A549 (cell line): ENCODE data around the gene C10orf90. TPM values are rescaled to one million over a fixed set of nuclear protein-coding genes. Genes with fewer than 3 reads are reported as not detected.

Experiments used
- ATAC-seq, 2 experiments: fragments of 200-7000 bp in 1 of 2; fragments of >200 bp in 1 of 2; cut with Nextera tagmentation in 1 of 2; cut with Tn5 transposase in 1 of 2; 3 replicates each; pipeline versions ENCODE4 v1.8.0 to v1.9.1; 2018 to 2020; ENCODE audit warnings: mild to moderate bottlenecking in 1 of 2, moderate library complexity in 1 of 2
- CTCF ChIA-PET: fragments of 300-600 bp; sonication (Branson Sonifier 250); formaldehyde crosslinking; extraction: SDS; loops from one replicate; lab custom pipeline; 2021; ENCODE audit warnings: antibody characterized with exemption, inconsistent platforms; lab: Yijun Ruan, JAX
- POLR2A ChIA-PET: fragments of 350-600 bp; formaldehyde crosslinking; extraction: SDS; loops from one replicate; lab custom pipeline; 2021; ENCODE audit warnings: antibody characterized with exemption, inconsistent platforms; lab: Yijun Ruan, JAX
- DNase-seq, 2 experiments: peaks; one replicate each; pipeline versions ENCODE4 v3.0.0 to v3.0.0-alpha.2; 2011 to 2016; ENCODE audit warnings: low read depth in 1 of 2, low spot score in 1 of 2
- FAIRE-seq: peaks from 2 replicates; lab custom pipeline; 2011; peaks lifted over from hg19 to GRCh38; lab: Jason Lieb, UNC
- H3K27ac ChIP-seq, 2 experiments: fragments of >200 bp; sonication (Bioruptor Twin); formaldehyde crosslinking; 3 replicates each; pipeline ENCODE4 v1.5.1; 2016 to 2017
- H3K4me1 ChIP-seq: fragments of >200 bp; sonication (Bioruptor Twin); formaldehyde crosslinking; 3 replicates; pipeline ENCODE4 v1.6.1; 2016
- H3K4me2 ChIP-seq: fragments of >200 bp; sonication (Bioruptor Twin); formaldehyde crosslinking; 3 replicates; pipeline ENCODE4 v1.6.1; 2016
- H3K4me3 ChIP-seq: fragments of >200 bp; sonication (Bioruptor Twin); formaldehyde crosslinking; 3 replicates; pipeline ENCODE4 v1.5.1; 2016
- H3K9me3 ChIP-seq: fragments of >200 bp; sonication (Bioruptor Twin); formaldehyde crosslinking; 3 replicates; pipeline ENCODE4 v1.6.1; 2016
- CBX2 ChIP-seq: fragments of 200-600 bp; sonication (generic); IDR thresholded peaks from 2 replicates; pipeline ENCODE4 v1.6.1; 2016; ENCODE audit warnings: low read depth, mild to moderate bottlenecking, borderline replicate concordance
- CBX8 ChIP-seq: fragments of 200-600 bp; sonication (generic); IDR thresholded peaks from 2 replicates; pipeline ENCODE4 v1.6.1; 2016
- CEBPB ChIP-seq, 2 experiments: fragments of >200 bp in 1 of 2; sonication (Bioruptor Twin) in 1 of 2; formaldehyde crosslinking in 1 of 2; IDR thresholded peaks; 2 replicates each; pipeline ENCODE4 v1.6.1; 2012 to 2016
- CHD2 ChIP-seq: fragments of 150-350 bp; IDR thresholded peaks from 2 replicates; pipeline ENCODE4 v1.6.1; 2014; ENCODE audit warnings: low read length; ENCODE audit not compliant: partially characterized antibody
- EHMT2 ChIP-seq: fragments of 200-600 bp; sonication (generic); IDR thresholded peaks from 2 replicates; pipeline ENCODE4 v1.6.1; 2016; ENCODE audit warnings: antibody characterized with exemption, low read depth, mild to moderate bottlenecking, moderate library complexity
- FOSL2 ChIP-seq, 2 experiments: fragments of 450-650 bp in 1 of 2; fragments of >200 bp in 1 of 2; sonication (Bioruptor Twin) in 1 of 2; formaldehyde crosslinking; IDR thresholded peaks; 2 replicates each; pipeline versions ENCODE4 v1.5.0 to v1.6.1; 2016 to 2020; ENCODE audit warnings: mild to moderate bottlenecking in 1 of 2, moderate library complexity in 1 of 2
- HEYL ChIP-seq: fragments of 250-450 bp; sonication (Bioruptor Pico); IDR thresholded peaks from 2 replicates; pipeline ENCODE4 v1.8.0; 2021; ENCODE audit warnings: mild to moderate bottlenecking, moderate library complexity
- HOXB13 ChIP-seq: fragments of 250-450 bp; sonication (Bioruptor Pico); IDR thresholded peaks from 2 replicates; pipeline ENCODE4 v1.5.0; 2020; ENCODE audit warnings: low read depth, mild to moderate bottlenecking, moderate library complexity
- KDM1A ChIP-seq: fragments of 200-600 bp; sonication (generic); IDR thresholded peaks from 2 replicates; pipeline ENCODE4 v1.6.1; 2016; ENCODE audit warnings: low read depth, mild to moderate bottlenecking
- MAFK ChIP-seq: fragments of 450-650 bp; IDR thresholded peaks from 2 replicates; pipeline ENCODE4 v1.6.1; 2014; ENCODE audit not compliant: partially characterized antibody
- NR3C1 ChIP-seq: fragments of >200 bp; sonication (Bioruptor Twin); formaldehyde crosslinking; IDR thresholded peaks from 3 replicates; pipeline ENCODE4 v1.6.1; 2017
- PHF8 ChIP-seq: fragments of 200-600 bp; sonication (generic); IDR thresholded peaks from 2 replicates; pipeline ENCODE4 v1.6.1; 2016; ENCODE audit warnings: low read depth, mild to moderate bottlenecking, antibody characterized with exemption, moderate library complexity, borderline replicate concordance
- POLR2AphosphoS2 ChIP-seq: conservative IDR thresholded peaks from 2 replicates; pipeline ENCODE4 v1.6.1; 2012; ENCODE audit warnings: low read length, improper control_type of control experiment, inconsistent platforms
- RAD21 ChIP-seq, 2 experiments: fragments of >200 bp in 1 of 2; sonication (Bioruptor Twin) in 1 of 2; formaldehyde crosslinking in 1 of 2; IDR thresholded peaks in 1 of 2; conservative IDR thresholded peaks in 1 of 2; 2 replicates in 1 of 2; 3 replicates in 1 of 2; pipeline ENCODE4 v1.6.1; 2012 to 2018; ENCODE audit warnings: inconsistent platforms in 1 of 2
- RARB ChIP-seq: fragments of 250-450 bp; sonication (Bioruptor Pico); IDR thresholded peaks from 2 replicates; pipeline ENCODE4 v1.8.0; 2021; ENCODE audit warnings: mild to moderate bottlenecking, moderate library complexity
- RCOR1 ChIP-seq: fragments of 150-350 bp; IDR thresholded peaks from 2 replicates; pipeline ENCODE4 v1.6.1; 2014; ENCODE audit warnings: antibody characterized with exemption, low read length, low read depth
- RFX5 ChIP-seq: fragments of 450-650 bp; IDR thresholded peaks from 2 replicates; pipeline ENCODE4 v1.7.1; 2014; ENCODE audit warnings: antibody characterized with exemption, mild to moderate bottlenecking, moderate library complexity
- RNF2 ChIP-seq: fragments of 200-600 bp; sonication (generic); IDR thresholded peaks from 2 replicates; pipeline ENCODE4 v1.6.1; 2016; ENCODE audit warnings: low read depth, mild to moderate bottlenecking, antibody characterized with exemption, moderate library complexity, borderline replicate concordance
- SMC3 ChIP-seq: fragments of >200 bp; sonication (Bioruptor Twin); formaldehyde crosslinking; IDR thresholded peaks from 3 replicates; pipeline ENCODE4 v1.6.1; 2018; ENCODE audit warnings: inconsistent platforms
- WGBS: methylation state at CpG from one replicate; pipeline ENCODE4 v1.1.6; 2017; ENCODE audit errors: missing lambda C conversion rate; 5-methylcytosine and 5-hydroxymethylcytosine counted together
- polyA plus RNA-seq, 4 experiments: library from polyadenylated mRNA; depleted of rRNA in 3 of 4; stranded (reverse); fragments of >200 nt; fragmentation: RNase III in 1 of 4; extraction: RNeasy Plus Mini Kit Qiagen cat#74134 plus additional on column Dnase treatment in 1 of 4; gene quantifications; 2 replicates in 3 of 4; 3 replicates in 1 of 4; pipeline ENCODE4 v1.2.3, GENCODE V29; 2011 to 2017
- TF ChIP-seq, protein P1 (sequence below): fragments of >200 bp; sonication (Bioruptor Twin); formaldehyde crosslinking; IDR thresholded peaks from 3 replicates; pipeline ENCODE4 v1.6.1; 2016
- TF ChIP-seq, protein P2 (sequence below): IDR thresholded peaks from 2 replicates; pipeline ENCODE4 v1.6.1; 2012
- TF ChIP-seq, protein P3 (sequence below): fragments of >200 bp; sonication (Bioruptor Twin); formaldehyde crosslinking; IDR thresholded peaks from 3 replicates; pipeline ENCODE4 v1.5.1; 2016

The C10orf90 gene
- polyA plus RNA-seq, 2 of the 4 experiments (the other 2 are of a cell fraction), result 0.70 to 2.0 TPM

DNA sequence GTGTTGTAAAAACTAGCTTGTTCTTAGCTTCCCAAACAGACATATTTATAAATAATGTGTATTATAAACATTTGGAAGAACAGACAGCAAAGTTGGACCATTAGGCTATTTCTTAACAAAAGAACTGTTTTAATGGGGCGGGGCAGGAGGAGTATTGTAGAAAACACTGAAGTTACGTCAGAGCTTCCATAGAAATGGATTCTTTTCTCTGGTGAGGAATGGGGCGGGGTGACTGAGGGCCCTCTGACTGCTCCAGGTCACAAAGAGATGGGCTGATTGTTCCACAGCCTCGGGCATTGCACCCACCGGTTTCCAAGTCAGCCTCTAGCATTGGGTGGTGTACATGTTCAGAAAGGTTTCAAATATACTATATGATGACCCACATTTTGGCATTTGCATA lies 245.5 kb downstream of the C10orf90 start (continued):
- TF ChIP-seq, protein P1, sequence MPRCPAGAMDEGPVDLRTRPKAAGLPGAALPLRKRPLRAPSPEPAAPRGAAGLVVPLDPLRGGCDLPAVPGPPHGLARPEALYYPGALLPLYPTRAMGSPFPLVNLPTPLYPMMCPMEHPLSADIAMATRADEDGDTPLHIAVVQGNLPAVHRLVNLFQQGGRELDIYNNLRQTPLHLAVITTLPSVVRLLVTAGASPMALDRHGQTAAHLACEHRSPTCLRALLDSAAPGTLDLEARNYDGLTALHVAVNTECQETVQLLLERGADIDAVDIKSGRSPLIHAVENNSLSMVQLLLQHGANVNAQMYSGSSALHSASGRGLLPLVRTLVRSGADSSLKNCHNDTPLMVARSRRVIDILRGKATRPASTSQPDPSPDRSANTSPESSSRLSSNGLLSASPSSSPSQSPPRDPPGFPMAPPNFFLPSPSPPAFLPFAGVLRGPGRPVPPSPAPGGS, result no peak
- TF ChIP-seq PHF8, result no peak
- TF ChIP-seq, all 56 proteins: peak for 0

DNA sequence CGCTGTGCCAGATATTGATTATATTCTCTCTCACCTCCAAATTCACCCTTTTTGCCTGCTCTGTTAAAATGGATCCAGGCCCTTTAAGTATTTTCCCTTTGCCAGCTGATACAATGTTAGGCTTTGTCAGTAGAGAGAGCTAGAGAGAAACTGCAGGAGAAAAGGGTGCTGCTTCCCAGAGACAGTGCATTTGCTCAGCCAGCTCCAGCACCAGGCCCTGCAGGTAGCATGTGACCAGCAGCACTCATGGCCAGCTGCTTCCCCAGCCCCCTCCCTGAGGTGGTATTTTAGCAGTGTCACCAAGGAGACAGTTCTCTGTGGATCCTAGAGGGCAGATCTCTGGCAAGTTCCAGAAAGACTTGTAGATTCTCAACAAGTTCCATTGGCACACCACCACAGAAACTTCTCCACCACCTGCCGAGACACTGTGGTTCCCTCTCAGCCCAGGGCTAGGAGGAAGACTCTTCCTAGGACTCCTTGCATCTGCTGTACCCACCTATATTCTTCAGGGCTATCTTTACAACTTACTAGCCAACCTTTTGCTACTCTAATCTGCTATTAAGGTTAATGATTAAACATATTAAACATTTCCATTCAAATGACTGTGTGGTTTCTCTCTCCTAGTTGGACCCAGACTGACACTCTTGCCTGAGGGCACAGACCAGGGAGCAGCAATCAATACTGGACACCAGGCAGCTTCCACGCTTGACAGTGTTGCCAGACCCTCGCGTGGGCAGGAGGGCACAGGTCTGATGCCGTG lies 246.6 kb downstream of the C10orf90 start:
- TF ChIP-seq CBX8 (no peak), HOXB13 (no peak), RARB (no peak), CEBPB (IDR thresholded peaks at IDR 0.05) (no peak)
- TF ChIP-seq, protein P2, sequence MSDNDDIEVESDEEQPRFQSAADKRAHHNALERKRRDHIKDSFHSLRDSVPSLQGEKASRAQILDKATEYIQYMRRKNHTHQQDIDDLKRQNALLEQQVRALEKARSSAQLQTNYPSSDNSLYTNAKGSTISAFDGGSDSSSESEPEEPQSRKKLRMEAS, result no peak
- H3K27ac ChIP-seq, result peak overlapping the region in 1 of 2 experiments; percentile 12; a peak in 1 of 6 replicates
- no peak overlapping the region for H3K4me3 ChIP-seq
- no peak overlapping the region for H3K4me2 ChIP-seq
- peaks cover 22% of the 10 kb centered on the region for H3K9me3 ChIP-seq
- FAIRE-seq (no peak), DNase-seq (no peak), ATAC-seq (no peak)
- POLR2A ChIA-PET, result no interaction called here
- WGBS, result 65% methylated on average over 6 of the region's 6 CpGs
- H3K4me1 ChIP-seq, result peaks cover 16% of the 10 kb centered on the region; the same call in 2 of the 3 replicates
- CTCF ChIA-PET, result no interaction called here

GRCh38 chr10:126422567-126422966 lies 247.9 kb downstream of the C10orf90 start:
- ATAC-seq (no peak), DNase-seq (no peak)
- WGBS, result 54% methylated on average over 1 of the region's 1 CpG
- peaks cover 22% of the 10 kb centered on the region for H3K9me3 ChIP-seq
- TF ChIP-seq EHMT2 (no peak), FOSL2 (IDR thresholded peaks at IDR 0.05) (no peak), FOSL2 (CRISPR knock-in tag; IDR thresholded peaks at IDR 0.05) (no peak)
- TF ChIP-seq, protein P2, result no peak
- TF ChIP-seq, all 56 proteins: peak for 0
- Histone ChIP-seq H3K4me2 (no peak overlapping the region), H3K4me3 (no peak overlapping the region), H3K4me1 (peaks cover 16% of the 10 kb centered on the region; the same call in 2 of the 3 replicates), H3K27ac (peak overlapping the region in 1 of 2 experiments; percentile 50; a peak in 2 of 6 replicates)
- FAIRE-seq, result no peak
- CTCF ChIA-PET, result no interaction called here
- POLR2A ChIA-PET, result no interaction called here

GRCh38 chr10:126421756-126422256 lies 248.7 kb downstream of the C10orf90 start:
- TF ChIP-seq MAFK (peak; percentile 53), FOSL2 (IDR thresholded peaks at IDR 0.05) (no peak), FOSL2 (CRISPR knock-in tag; IDR thresholded peaks at IDR 0.05) (peak; percentile 43), NR3C1 (no peak)
- DNase-seq, result peak in 1 of 2 experiments; percentile 61
- Histone ChIP-seq H3K4me3 (no peak overlapping the region), H3K9me3 (peaks cover 27% of the 10 kb centered on the region), H3K4me2 (peak overlapping the region; percentile 31; the same call in 1 of the 3 replicates), H3K4me1 (peaks cover 16% of the 10 kb centered on the region; the same call in 2 of the 3 replicates), H3K27ac (peak overlapping the region; percentile 41 to 54; a peak in 5 of 6 replicates)
- ATAC-seq, result peak; percentile 69 to 77
- FAIRE-seq, result no peak
- POLR2A ChIA-PET, result no interaction called here
- CTCF ChIA-PET, result no interaction called here
- 71% methylated on average over 10 of the region's 10 CpGs for WGBS

DNA sequence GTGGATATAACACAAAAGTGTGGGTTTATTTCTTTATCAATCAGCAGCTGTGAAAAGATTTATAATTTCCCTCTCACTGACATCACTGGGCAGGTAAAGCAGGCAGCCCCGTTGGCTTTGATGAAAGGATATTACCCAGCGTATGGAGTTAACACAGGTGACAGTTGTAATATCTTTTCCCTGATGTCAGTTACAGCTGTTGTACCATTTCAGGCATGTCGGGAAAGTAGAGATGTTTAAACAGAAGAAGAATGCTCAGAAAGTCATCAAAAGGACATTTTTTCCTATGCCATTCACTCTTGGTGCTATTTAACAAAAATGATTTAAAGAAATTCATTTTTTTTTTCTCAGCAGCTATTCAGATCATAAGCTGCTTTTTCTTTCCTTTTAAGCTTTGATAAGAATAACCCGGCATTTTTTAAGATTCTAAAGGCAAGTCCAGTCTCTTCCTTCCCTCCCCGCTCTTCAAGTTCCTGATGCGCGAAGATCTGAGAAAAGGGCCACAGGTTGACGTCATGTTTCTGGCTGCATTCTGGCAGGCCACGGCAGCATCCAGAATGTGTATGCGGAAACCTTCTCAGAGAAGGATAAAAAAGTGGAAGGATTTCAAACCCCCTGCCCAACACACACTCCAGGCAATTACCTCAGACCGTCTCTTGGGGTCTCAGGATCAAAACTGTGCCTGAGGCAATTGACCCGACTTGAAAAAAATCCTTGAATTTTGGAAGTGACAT lies 249.8 kb downstream of the C10orf90 start:
- ChIA-PET CTCF (interaction anchor here (0.7 kb wide), 1 partner anchor 487 kb away, joined by 3 read pairs; no protein-coding TSS in a partner anchor), POLR2A (no interaction called here)
- Histone ChIP-seq H3K4me2 (no peak overlapping the region), H3K27ac (peak overlapping the region in 1 of 2 experiments; percentile 54; a peak in 3 of 6 replicates), H3K9me3 (peaks cover 27% of the 10 kb centered on the region), H3K4me1 (peaks cover 16% of the 10 kb centered on the region; the same call in 2 of the 3 replicates), H3K4me3 (no peak overlapping the region)
- FAIRE-seq (no peak), ATAC-seq (no peak), DNase-seq (no peak)
- 80% methylated on average over 12 of the region's 12 CpGs for WGBS
- no peak for TF ChIP-seq RFX5
- no peak for TF ChIP-seq EHMT2
- no peak for TF ChIP-seq KDM1A
- no peak for TF ChIP-seq FOSL2 (IDR thresholded peaks at IDR 0.05)
- TF ChIP-seq FOSL2 (CRISPR knock-in tag; IDR thresholded peaks at IDR 0.05), result no peak
- TF ChIP-seq RAD21 (conservative IDR thresholded peaks at IDR 0.05 in 1 of 2, IDR thresholded peaks at IDR 0.05 in 1 of 2), result no peak
- TF ChIP-seq, protein P3, sequence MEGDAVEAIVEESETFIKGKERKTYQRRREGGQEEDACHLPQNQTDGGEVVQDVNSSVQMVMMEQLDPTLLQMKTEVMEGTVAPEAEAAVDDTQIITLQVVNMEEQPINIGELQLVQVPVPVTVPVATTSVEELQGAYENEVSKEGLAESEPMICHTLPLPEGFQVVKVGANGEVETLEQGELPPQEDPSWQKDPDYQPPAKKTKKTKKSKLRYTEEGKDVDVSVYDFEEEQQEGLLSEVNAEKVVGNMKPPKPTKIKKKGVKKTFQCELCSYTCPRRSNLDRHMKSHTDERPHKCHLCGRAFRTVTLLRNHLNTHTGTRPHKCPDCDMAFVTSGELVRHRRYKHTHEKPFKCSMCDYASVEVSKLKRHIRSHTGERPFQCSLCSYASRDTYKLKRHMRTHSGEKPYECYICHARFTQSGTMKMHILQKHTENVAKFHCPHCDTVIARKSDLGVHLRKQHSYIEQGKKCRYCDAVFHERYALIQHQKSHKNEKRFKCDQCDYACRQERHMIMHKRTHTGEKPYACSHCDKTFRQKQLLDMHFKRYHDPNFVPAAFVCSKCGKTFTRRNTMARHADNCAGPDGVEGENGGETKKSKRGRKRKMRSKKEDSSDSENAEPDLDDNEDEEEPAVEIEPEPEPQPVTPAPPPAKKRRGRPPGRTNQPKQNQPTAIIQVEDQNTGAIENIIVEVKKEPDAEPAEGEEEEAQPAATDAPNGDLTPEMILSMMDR, result no peak
- TF ChIP-seq CBX2, result no peak
- TF ChIP-seq HEYL (CRISPR knock-in tag), result no peak
- no peak for TF ChIP-seq CHD2
- TF ChIP-seq POLR2AphosphoS2, result no peak
- no peak for TF ChIP-seq RNF2
- no peak for TF ChIP-seq SMC3
- no peak for TF ChIP-seq RCOR1
